HepG2 (cell line): ENCODE results near the gene SLC5A10. TPM values are rescaled to one million over a fixed set of nuclear protein-coding genes. Genes with fewer than 3 reads are reported as not detected.

Source experiments
- DRAP1 ChIP-seq: IDR thresholded peaks from 2 replicates; pipeline ENCODE4 v1.6.1; 2016; ENCODE audit warnings: missing genetic modification reagents, missing compliant biosample characterization
- HNRNPK ChIP-seq: fragments of 200-400 bp; formaldehyde crosslinking; IDR thresholded peaks from 2 replicates; pipeline ENCODE4 v1.6.1; 2018; ENCODE audit warnings: low read length, low read depth, moderate library complexity, mild to moderate bottlenecking; ENCODE audit not compliant: poor library complexity, severe bottlenecking
- HNRNPL ChIP-seq: fragments of 200-400 bp; formaldehyde crosslinking; IDR thresholded peaks from 2 replicates; pipeline ENCODE4 v1.6.1; 2017; ENCODE audit warnings: mild to moderate bottlenecking, low read depth, low read length
- KAT7 ChIP-seq: IDR thresholded peaks from 2 replicates; pipeline ENCODE4 v1.6.1; 2018; ENCODE audit warnings: borderline replicate concordance, missing compliant biosample characterization
- MEIS2 ChIP-seq: sonication (generic); formaldehyde crosslinking; IDR thresholded peaks from 2 replicates; pipeline ENCODE4 v1.9.0; 2021; ENCODE audit warnings: mild to moderate bottlenecking, missing genetic modification reagents
- NFIB ChIP-seq: sonication (generic); formaldehyde crosslinking; IDR thresholded peaks from 2 replicates; pipeline ENCODE4 v1.9.0; 2021; ENCODE audit warnings: missing genetic modification reagents, mild to moderate bottlenecking, borderline replicate concordance
- NONO ChIP-seq, 2 experiments: fragments of 450-650 bp in 1 of 2; sonication (generic) in 1 of 2; formaldehyde crosslinking in 1 of 2; IDR thresholded peaks in 1 of 2; conservative IDR thresholded peaks in 1 of 2; 2 replicates each; pipeline versions ENCODE4 v1.6.1 to v1.8.0; 2017 to 2022; ENCODE audit warnings: mild to moderate bottlenecking in 1 of 2, missing genetic modification reagents in 1 of 2, moderate library complexity in 1 of 2
- PAXIP1 ChIP-seq: sonication (generic); formaldehyde crosslinking; conservative IDR thresholded peaks from 2 replicates; pipeline ENCODE4 v1.4.0; 2020; ENCODE audit warnings: mild to moderate bottlenecking, missing genetic modification reagents, moderate library complexity
- RAD21 ChIP-seq: fragments of 450-650 bp; formaldehyde crosslinking; IDR thresholded peaks from 2 replicates; pipeline ENCODE4 v1.5.0; 2020; ENCODE audit warnings: mild to moderate bottlenecking
- SRSF9 ChIP-seq: fragments of 200-400 bp; formaldehyde crosslinking; IDR thresholded peaks from 2 replicates; pipeline ENCODE4 v1.6.1; 2018; ENCODE audit warnings: borderline replicate concordance, mild to moderate bottlenecking, low read depth, low read length; ENCODE audit not compliant: insufficient read depth, poor library complexity, severe bottlenecking
- ZNF136 ChIP-seq: sonication (generic); formaldehyde crosslinking; IDR thresholded peaks from 2 replicates; pipeline ENCODE4 v1.8.1; 2022; ENCODE audit warnings: low read depth, mild to moderate bottlenecking, moderate library complexity, missing genetic modification reagents
- ZNF142 ChIP-seq: sonication (generic); formaldehyde crosslinking; IDR thresholded peaks from 2 replicates; pipeline ENCODE4 v1.4.0; 2020; ENCODE audit warnings: missing genetic modification reagents
- ZNF234 ChIP-seq: sonication (generic); formaldehyde crosslinking; conservative IDR thresholded peaks from 2 replicates; pipeline ENCODE4 v1.5.1; 2020; ENCODE audit warnings: mild to moderate bottlenecking, missing genetic modification reagents
- ZNF350 ChIP-seq: sonication (generic); formaldehyde crosslinking; IDR thresholded peaks from 2 replicates; pipeline ENCODE4 v1.4.0; 2020; ENCODE audit warnings: mild to moderate bottlenecking, low read depth, missing genetic modification reagents, borderline replicate concordance
- ZNF441 ChIP-seq: sonication (generic); formaldehyde crosslinking; IDR thresholded peaks from 2 replicates; pipeline ENCODE4 v1.7.0; 2021; ENCODE audit warnings: missing genetic modification reagents, borderline replicate concordance
- ZNF710 ChIP-seq: sonication (generic); formaldehyde crosslinking; IDR thresholded peaks from 2 replicates; pipeline ENCODE4 v1.5.0; 2020; ENCODE audit warnings: mild to moderate bottlenecking, missing genetic modification reagents, borderline replicate concordance
- polyA plus RNA-seq, 8 experiments: library from polyadenylated mRNA; depleted of rRNA in 3 of 8; stranded (reverse) in 7 of 8; unstranded in 1 of 8; fragments of >200 nt; fragmentation: Illumina TruSeq in 4 of 8; extraction: Trizol in 4 of 8; gene quantifications; 2 replicates each; pipeline versions ENCODE4 v1.2.1 to v1.2.3, GENCODE V29; 2011 to 2016; ENCODE audit warnings: low read depth in 4 of 8, missing spikeins in 1 of 8, mixed read lengths in 1 of 8; ENCODE audit not compliant: insufficient read depth in 1 of 8
- total RNA-seq, 5 experiments: library from RNA; depleted of rRNA; stranded (reverse); fragments of >200 nt; fragmentation: Illumina TruSeq; extraction: Trizol; gene quantifications; 2 replicates each; pipeline ENCODE4 v1.2.3, GENCODE V29; 2016; ENCODE audit warnings: low read depth in 1 of 5

Gene SLC5A10
- total and polyA plus RNA-seq, 2 of the 13 experiments (the other 11 are each of a cell fraction or from before 2014, with no cell fraction given) = 0.05 TPM; not detected in 1

- TF ChIP-seq ZNF350 (CRISPR knock-in tag) (peak; percentile 33; the same call in 1 of the 2 replicates), ZNF136 (CRISPR knock-in tag) (no peak), NFIB (CRISPR knock-in tag) (no peak), HNRNPK (no peak), RAD21 (no peak), PAXIP1 (CRISPR knock-in tag) (peak; percentile 92), DRAP1 (peak; percentile 27; the same call in 1 of the 2 replicates), ZNF710 (CRISPR knock-in tag) (peak; percentile 46; the same call in 1 of the 2 replicates), SRSF9 (no peak), ZNF142 (no peak), MEIS2 (CRISPR knock-in tag) (peak; percentile 74; the same call in 1 of the 2 replicates), NONO (IDR thresholded peaks at IDR 0.05) (no peak), NONO (CRISPR knock-in tag; conservative IDR thresholded peaks at IDR 0.05) (0 out of 2 replicates have a peak, but pooled peaks have one; percentile 24), ZNF441 (CRISPR knock-in tag) (no peak), HNRNPL (no peak), KAT7 (no peak), ZNF234 (no peak)
These were observed 53.9 kb downstream of the SLC5A10 start (continued) for GRCh38 chr17:19005789-19006430.
